RWPE1 (cell line): ENCODE results near the gene ZNF469.

Source experiments
- CTCF ChIA-PET: fragments of 350-600 bp; sonication (Branson Sonifier 250); formaldehyde crosslinking; extraction: SDS; loops from one replicate; lab custom pipeline; 2021; lab: Yijun Ruan, JAX
- POLR2A ChIA-PET: fragments of 400-600 bp; formaldehyde crosslinking; extraction: SDS; loops from one replicate; lab custom pipeline; 2020; ENCODE audit warnings: antibody characterized with exemption; ENCODE audit not compliant: low non-redundant PET; lab: Yijun Ruan, JAX
- DNase-seq: peaks from one replicate; pipeline ENCODE4 v3.0.0; 2012; ENCODE audit warnings: low spot score
- H3K27ac ChIP-seq: fragments of 450-650 bp; 2 replicates; pipeline ENCODE4 v1.5.1; 2017
- TF ChIP-seq, protein P1 (sequence below): fragments of 450-650 bp; conservative IDR thresholded peaks from 2 replicates; pipeline ENCODE4 v1.5.1; 2017; ENCODE audit warnings: low read depth, mild to moderate bottlenecking

The ZNF469 gene

DNA sequence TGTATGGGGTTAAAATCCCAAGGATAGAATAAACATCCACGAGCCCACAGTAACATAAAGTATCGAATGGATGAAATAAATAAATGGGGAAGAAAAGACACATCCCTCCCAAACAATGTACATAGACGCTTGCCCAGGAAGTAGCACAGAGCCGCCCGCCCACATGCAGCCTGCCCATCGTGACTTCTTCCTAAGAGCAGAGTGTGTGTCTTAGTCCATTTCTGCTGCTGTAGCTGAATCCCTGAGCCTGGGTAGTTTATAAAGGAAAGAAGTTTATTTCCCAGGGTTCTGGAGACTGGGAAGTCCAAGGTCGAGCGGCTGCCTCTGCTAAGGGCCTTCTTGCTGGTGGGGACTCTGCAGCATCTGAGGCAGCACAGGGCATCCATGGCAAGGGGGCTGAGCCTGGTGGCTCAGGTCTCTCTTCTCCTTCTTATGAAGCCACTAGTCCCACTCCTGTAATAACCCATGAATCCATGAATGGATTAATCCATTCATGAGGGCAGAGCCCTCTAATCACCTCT is 39.4 kb upstream of the ZNF469 start:
- TF ChIP-seq, protein P1, sequence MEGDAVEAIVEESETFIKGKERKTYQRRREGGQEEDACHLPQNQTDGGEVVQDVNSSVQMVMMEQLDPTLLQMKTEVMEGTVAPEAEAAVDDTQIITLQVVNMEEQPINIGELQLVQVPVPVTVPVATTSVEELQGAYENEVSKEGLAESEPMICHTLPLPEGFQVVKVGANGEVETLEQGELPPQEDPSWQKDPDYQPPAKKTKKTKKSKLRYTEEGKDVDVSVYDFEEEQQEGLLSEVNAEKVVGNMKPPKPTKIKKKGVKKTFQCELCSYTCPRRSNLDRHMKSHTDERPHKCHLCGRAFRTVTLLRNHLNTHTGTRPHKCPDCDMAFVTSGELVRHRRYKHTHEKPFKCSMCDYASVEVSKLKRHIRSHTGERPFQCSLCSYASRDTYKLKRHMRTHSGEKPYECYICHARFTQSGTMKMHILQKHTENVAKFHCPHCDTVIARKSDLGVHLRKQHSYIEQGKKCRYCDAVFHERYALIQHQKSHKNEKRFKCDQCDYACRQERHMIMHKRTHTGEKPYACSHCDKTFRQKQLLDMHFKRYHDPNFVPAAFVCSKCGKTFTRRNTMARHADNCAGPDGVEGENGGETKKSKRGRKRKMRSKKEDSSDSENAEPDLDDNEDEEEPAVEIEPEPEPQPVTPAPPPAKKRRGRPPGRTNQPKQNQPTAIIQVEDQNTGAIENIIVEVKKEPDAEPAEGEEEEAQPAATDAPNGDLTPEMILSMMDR = no peak
- no peak overlapping the region for H3K27ac ChIP-seq
- ChIA-PET CTCF (no interaction called here), POLR2A (no interaction called here)
- DNase-seq = no peak

DNA sequence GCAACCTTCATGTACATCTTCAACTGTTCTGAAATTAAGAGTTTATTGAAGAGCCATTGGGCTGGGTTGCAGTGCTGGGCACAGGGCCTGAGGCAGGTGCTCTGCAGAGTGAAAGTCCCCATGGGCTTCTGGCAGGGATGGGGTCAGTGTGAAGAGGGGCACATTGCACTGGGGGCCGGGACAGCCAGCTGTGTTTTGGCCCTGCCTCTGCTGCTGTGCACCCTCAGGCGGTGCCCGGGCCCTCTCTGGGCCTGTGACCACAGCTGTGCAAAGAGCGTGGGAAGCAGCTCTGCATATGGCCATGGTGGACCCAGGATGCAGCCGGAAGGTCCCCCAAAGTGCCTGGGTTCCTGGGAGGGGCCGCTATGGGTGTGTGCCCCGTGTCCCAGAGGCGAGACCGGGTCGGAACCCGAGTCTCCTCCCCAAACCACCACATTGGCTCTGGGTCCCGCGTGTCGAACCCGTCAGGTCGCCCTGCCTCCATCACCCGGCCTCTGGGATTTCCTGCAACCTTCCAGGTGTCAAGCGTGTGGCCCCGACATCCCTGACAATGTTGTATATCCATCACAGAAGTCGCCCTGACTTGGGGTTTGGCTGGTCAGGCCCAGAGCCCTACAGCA is 38.2 kb upstream of the ZNF469 start:
- no peak overlapping the region for H3K27ac ChIP-seq
- no peak for DNase-seq
- POLR2A ChIA-PET = no interaction called here
- TF ChIP-seq, protein P1 = no peak
- CTCF ChIA-PET = interaction anchor here (0.6 kb wide), 1 partner anchor 29 kb away, joined by 4 read pairs; no protein-coding TSS in a partner anchor

DNA sequence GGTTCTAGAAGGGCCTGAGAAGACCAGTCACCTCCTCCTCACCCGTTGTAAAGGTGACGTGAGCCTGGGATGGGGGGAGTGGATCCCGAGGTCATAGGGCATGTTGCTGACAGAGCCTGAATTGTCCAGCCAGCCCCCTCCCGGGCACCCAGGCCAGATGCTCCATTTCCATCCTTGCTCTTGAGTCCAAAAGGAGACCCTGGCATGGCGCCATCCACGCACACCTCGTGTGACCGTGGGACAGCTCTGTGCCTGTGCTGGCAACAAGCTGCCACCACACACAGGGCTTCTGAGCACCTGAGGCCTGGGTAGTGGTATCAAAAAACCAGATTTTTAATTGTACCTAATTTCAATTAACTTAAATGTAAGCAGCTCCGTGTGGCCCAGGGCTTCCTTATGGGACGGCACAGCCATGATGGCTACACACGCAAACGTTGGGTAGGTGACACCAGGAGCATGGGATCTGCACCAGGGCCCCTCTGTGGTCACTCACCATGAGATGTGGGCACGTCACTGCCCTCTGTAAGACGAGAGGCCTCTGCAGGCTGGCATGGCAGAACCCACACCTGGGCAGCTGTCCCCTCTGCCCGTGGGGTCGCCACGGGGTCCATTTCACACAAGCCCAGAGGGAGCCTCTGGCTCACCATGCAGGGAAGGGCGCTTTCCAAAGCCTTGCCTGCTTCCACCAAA is 37.6 kb upstream of the ZNF469 start:
- H3K27ac ChIP-seq = no peak overlapping the region
- CTCF ChIA-PET = interaction anchor here (0.5 to 0.9 kb wide), 3 partner anchors 30 to 369 kb away, joined by 3 to 4 read pairs (median 3); no protein-coding TSS in a partner anchor
- POLR2A ChIA-PET = no interaction called here
- no peak for DNase-seq
- TF ChIP-seq, protein P1 = no peak

DNA sequence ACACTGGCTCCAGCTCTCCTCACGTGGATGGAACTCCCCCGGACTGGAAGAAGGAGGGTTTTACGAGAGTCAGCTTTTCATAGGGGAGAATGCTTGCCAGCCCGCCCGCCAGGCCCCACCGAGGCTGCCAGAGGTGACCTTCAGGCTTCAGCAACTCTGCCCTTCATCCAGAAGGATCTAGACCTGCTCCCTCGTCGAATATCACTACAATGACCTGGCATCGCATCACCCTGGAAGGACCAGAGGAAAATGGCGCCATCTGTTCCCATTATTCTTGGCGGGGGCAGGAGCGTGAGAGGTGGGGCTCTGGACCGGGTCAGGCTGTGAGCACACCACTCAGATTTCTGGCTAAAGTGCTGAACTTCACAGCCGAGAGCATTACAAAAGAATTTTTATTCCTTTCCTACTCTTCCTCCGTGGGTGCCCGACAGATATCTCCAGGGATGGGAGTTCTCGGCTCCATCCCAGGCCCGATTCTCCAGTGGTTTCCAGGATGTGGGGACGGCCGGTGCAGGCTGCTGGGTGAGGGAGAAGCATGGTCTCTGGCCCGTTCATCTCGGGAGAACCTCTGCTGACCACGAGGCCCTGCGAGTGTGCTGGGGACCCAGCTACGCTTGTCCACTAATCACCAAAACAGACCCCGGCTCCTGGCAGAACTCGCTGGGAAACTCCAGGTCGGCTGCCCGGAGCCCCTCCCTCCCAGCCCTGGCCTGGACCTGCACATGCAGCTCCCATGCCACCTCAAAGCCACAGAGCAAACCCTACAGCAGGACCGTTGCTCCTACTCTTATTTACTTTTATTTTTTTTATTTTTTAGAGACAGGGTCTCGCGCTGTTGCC is 36.8 kb upstream of the ZNF469 start:
- no peak overlapping the region for H3K27ac ChIP-seq
- CTCF ChIA-PET = interaction anchor here (0.5 to 0.9 kb wide), 2 partner anchors 64 to 368 kb away, joined by 3 read pairs; no protein-coding TSS in a partner anchor
- POLR2A ChIA-PET = no interaction called here
- TF ChIP-seq, protein P1 = no peak
- DNase-seq = no peak

DNA sequence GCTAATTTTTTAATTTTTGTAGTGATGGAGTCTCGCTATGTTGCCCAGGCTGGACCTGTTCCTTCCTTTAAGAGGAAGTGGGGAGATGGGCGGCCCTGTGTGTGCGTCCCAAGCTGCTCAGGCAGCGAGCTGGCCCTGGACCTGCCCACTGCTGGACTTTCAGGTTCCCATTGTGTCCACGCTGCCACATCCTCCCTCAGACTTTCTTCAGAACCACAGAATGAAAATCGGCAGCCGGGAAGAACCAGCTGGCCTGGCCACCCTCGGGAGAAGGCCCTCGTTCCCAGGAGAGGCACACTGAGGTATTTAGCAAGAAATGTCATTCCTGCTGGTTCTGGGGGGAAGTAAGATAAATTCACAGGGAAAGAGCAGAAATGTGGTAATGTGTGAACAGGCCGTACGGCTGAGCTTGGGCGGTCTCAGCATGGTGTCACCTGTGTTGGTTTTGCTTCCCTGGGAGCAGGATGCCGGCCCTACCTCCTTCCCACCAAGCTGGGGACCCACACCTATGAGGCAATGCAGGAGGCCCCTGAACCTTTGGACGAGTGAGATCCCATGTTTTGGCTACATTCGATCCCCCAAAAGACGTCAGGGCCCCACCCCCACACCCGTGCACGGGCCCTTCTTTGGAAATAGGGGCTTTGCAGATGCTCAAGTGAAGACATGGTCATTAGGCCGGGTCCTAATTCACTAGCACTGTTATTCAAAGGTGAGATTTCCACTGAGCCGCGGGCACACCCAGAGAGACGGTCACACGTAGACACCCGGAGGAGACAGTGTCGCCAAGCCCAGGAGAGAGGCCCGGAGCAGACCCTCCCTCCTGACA is 35.9 kb upstream of the ZNF469 start:
- TF ChIP-seq, protein P1 = no peak
- ChIA-PET POLR2A (no interaction called here), CTCF (no interaction called here)
- H3K27ac ChIP-seq = no peak overlapping the region
- no peak for DNase-seq
